ENCODE results near the gene RARA.
"Not testable (repeated sequence)": the region's sequence is repeated elsewhere in the genome, so short reads cannot be mapped to it uniquely, and the experiment has no call there.

The RARA gene

DNA sequence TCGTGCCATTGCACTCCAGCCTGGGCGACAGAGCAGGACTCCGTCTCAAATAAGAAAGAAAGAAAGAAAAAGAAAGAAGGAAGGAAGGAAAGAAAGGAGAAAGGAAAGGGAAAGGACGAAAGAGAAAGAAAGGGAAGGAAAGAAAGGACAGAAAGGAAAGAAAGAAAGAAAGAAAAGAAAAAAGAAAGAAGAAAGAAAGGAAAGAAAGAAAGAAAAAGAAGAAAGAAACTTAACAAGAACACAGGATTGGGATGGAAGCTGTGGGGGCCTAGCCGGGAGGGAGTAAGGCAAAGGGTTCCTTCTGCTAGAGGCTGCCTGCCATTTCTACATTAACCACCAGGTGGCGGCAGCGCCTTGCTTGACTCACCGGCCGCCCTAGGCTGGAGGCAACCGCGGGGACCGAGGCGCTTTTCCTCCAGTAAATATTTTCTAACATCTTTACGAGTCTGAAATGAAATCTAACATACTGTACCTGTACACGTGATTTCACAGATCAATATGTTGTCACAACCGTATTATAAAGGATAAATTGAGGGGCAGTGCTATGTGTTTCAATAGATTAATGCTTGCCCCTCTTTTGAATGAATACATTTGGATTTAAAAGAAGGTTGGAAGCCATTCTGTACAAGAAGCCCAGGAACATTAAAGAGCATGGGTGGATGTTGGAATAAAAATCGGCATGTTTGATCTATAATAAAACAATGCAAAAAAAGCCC lies 49.5 kb downstream of the RARA start:
- peak; percentile 82 for DNase-seq (ENCODE audit: low read depth)

GRCh38 chr17:40360091-40360490 lies 51.1 kb downstream of the RARA start:
- DNase-seq (ENCODE audit: low read depth), result no peak

- no peak for DNase-seq (ENCODE audit: low read depth)
These were observed 52.3 kb downstream of the RARA start for GRCh38 chr17:40361063-40361924.

GRCh38 chr17:40361925-40362695 lies 53.1 kb downstream of the RARA start:
- no peak for DNase-seq (ENCODE audit: low read depth)

DNA sequence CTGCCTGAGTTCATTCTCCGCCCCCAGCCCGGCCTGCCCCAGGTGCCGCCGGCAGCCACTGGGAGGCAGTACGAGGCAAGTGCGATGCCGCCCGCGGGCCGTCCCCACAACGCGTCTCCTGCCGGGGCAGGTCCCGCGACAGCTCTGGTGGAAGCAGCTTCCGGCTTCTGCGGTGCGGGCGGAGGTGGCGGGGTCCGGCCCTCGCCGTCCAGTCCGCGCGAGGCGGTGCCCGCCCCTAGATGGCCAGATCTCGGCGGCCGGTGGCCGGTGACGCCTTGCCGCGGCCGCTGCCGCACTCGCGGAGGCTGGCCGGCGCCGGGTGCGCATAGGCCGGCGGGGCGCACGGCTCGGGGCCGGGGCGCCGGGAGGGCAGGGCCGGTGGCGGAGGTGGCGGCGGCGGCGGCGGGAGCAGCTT lies 53.7 kb downstream of the RARA start:
- DNase-seq (ENCODE audit: low read depth), result peak; percentile 74

DNA sequence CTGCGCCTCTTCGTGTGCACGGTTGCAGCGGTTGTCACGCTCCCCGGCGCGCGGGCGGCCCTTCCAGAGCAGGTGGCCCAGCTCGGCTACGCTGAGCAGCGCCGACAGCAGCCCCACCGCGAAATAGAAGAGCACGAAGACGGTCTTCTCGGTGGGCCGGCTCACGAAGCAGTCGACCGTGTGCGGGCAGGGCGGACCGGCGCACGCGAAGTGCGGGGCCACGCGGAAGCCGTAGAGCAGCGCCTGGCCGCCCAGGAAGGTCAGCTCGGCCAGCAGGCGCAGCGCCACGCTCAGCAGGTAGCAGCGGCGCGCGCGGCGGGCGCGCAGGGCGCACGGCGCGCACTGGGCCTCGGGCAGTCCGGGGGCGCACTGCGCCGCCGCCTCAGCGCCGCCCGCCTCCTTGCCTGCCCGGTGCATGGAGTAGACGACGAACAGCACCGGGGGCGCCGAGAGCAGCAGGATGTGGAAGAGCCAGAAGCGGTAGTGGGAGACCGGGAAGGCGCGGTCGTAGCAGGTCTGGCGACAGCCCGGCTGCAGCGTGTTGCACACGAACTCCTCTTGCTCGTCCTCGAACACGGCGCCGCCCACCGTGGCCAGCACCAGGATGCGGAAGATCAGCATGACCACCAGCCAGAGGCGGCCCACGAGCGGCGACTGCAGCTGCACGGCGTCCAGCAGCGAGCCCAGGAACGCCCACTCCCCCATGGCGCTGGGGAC lies 54.3 kb downstream of the RARA start:
- DNase-seq (ENCODE audit: low read depth), result no peak

GRCh38 chr17:40364121-40364861 lies 55.3 kb downstream of the RARA start, which contains the start of gene GJD3:
GJD3 (minus strand) TSS chr17:40364737; CDS start chr17:40363815, 922 bp downstream.
- no peak for DNase-seq (ENCODE audit: low read depth)

GRCh38 chr17:40364906-40365305 lies 55.9 kb downstream of the RARA start:
- DNase-seq (ENCODE audit: low read depth), result no peak

GRCh38 chr17:40366076-40366860 lies 57.3 kb downstream of the RARA start:
- no peak for DNase-seq (ENCODE audit: low read depth)

GRCh38 chr17:40366861-40367518 lies 58.0 kb downstream of the RARA start:
- no peak for DNase-seq (ENCODE audit: low read depth)

DNA sequence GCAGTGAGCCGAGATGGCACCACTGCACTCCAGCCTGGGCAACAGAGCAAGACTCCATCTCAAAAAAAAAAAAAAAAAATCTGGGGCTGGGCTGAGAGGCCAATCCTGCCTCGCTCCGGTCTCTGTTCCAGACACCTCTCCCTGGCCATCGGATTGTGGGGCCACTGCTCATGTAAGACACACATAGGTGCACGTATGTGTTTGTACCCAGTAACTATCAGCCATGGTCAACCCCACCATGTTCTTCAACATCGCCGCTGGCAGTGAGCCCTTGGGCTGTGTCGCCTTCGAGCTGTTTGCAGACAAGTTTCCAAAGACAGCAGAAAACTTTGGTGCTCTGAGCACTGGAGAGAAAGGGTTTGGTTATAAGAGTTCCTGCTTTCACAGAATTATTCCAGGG lies 58.7 kb downstream of the RARA start:
- DNase-seq (ENCODE audit: low read depth), result not testable (repeated sequence)

DNA sequence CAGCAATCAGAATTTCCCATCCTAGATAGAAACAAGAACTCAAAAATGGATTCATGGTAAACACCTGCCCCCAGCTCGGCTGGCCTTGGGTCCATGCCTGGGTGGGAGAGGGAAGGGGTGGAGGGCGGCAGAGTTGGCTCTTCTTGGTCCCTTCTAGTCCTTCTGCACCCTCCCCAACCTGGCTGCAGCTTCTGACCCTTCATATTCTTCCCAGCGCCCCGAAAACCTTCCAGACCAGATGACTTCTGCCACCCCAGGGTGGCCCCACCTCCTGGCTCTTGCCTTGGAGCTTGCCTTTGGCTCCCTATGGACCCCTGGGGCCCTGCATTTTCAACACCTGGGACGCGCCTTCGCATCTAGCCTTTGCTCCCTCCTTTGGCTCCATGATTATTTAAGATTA lies 60.9 kb downstream of the RARA start:
- no peak for DNase-seq (ENCODE audit: low read depth)

- no peak for DNase-seq (ENCODE audit: low read depth)
These were observed 62.4 kb downstream of the RARA start for GRCh38 chr17:40371261-40371929.

- DNase-seq (ENCODE audit: low read depth), result no peak
These were observed 63.1 kb downstream of the RARA start for GRCh38 chr17:40372031-40372430.

- DNase-seq (ENCODE audit: low read depth), result not testable (repeated sequence)
These were observed 63.7 kb downstream of the RARA start for GRCh38 chr17:40372644-40373043.

GRCh38 chr17:40373324-40373723 lies 64.3 kb downstream of the RARA start:
- no peak for DNase-seq (ENCODE audit: low read depth)

GRCh38 chr17:40373999-40374398 lies 65.0 kb downstream of the RARA start:
- no peak for DNase-seq (ENCODE audit: low read depth)

GRCh38 chr17:40374821-40375498 lies 66.0 kb downstream of the RARA start:
- no peak for DNase-seq (ENCODE audit: low read depth)

DNA sequence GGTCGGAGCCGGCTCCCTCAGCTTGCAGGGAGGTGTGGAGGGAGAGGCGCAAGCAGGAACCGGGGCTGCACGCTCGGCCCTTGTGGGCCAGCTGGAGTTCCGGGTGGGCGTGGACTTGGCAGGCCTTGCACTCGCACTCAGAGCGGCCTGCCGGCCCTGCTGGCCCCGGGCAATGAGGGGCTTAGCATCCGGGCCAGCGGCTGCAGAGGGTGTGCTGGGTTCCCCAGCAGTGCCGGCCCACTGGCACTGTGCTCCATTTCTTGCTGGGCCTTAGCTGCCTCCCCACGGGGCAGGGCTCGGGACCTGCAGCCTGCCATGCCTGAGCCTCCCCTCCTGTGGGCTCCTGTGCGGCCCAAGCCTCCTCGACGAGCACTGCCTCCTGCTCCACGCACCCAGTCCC lies 66.8 kb downstream of the RARA start:
- not testable (repeated sequence) for DNase-seq (ENCODE audit: low read depth)

Data from activated T-helper 9 cell treated with anti-CD3 and anti-CD28 coated beads, Interleukin-2, amount 50 U/mL, for 16 hours (primary cell).